ENCODE measurements around the gene DCHS2. TPM values are rescaled to one million over a fixed set of nuclear protein-coding genes. Genes with fewer than 3 reads are reported as not detected.

Gene DCHS2
- total RNA-seq, 4 donors from 2014 or later: 0.26 to 0.93 (median 0.58) TPM

DNA sequence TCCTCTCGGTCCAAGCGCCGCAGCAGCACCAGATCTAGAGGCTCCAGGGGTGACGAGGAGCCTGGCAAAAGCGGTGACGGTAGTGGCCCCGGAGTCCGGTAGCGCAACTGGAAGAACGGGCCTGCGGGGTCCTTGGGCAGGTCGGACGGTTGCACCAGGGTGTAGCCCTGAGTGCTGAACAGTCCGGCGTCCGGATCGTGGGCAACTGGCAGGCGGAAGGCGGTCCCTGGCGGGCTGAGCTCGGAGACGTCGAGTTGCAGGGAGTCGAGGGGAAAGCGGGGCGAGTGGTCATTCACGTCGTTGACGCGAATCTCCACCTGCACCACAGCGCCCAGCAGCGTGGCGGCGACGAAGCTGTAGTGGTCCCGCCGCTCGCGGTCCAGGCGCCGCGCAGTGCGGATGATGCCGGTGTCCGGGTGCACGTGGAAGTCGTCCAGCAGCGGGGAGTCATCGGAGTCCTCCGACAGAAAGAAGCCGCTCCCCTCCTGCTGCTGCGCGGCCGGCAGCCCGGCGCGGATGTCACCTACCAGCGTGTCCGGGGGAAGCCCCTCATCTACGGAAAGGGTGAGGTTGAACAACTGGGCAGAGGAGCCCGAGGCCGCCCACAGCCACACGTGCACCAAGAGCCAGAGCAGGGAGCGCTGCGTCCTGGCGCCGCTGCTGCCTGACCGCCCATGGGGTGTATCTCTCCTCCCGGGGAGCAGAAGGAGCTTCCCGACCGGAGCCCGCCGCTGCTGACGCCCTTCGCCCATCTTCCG lies 837 bp downstream of the DCHS2 start:
- no peak for DNase-seq (ENCODE audit: low spot score in 2 of 2)
- no peaks in the 10 kb centered on the region for H3K9me3 ChIP-seq
- no peaks in the 10 kb centered on the region for H3K36me3 ChIP-seq
- H3K4me1 ChIP-seq: peaks cover 25% of the 10 kb centered on the region
- peak overlapping the region; percentile 48 for H3K4me3 ChIP-seq
- TF ChIP-seq POLR2A (IDR thresholded peaks at IDR 0.05) (no peak), POLR2AphosphoS5 (IDR thresholded peaks at IDR 0.05) (no peak), EP300 (IDR thresholded peaks at IDR 0.05) (no peak)
- TF ChIP-seq, protein P1, sequence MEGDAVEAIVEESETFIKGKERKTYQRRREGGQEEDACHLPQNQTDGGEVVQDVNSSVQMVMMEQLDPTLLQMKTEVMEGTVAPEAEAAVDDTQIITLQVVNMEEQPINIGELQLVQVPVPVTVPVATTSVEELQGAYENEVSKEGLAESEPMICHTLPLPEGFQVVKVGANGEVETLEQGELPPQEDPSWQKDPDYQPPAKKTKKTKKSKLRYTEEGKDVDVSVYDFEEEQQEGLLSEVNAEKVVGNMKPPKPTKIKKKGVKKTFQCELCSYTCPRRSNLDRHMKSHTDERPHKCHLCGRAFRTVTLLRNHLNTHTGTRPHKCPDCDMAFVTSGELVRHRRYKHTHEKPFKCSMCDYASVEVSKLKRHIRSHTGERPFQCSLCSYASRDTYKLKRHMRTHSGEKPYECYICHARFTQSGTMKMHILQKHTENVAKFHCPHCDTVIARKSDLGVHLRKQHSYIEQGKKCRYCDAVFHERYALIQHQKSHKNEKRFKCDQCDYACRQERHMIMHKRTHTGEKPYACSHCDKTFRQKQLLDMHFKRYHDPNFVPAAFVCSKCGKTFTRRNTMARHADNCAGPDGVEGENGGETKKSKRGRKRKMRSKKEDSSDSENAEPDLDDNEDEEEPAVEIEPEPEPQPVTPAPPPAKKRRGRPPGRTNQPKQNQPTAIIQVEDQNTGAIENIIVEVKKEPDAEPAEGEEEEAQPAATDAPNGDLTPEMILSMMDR (IDR thresholded peaks at IDR 0.05): no peak
- H3K27ac ChIP-seq: no peak overlapping the region
- WGBS: 1% methylated on average over 48 of the region's 76 CpGs
- H3K27me3 ChIP-seq: peaks cover 57% of the 10 kb centered on the region

DNA sequence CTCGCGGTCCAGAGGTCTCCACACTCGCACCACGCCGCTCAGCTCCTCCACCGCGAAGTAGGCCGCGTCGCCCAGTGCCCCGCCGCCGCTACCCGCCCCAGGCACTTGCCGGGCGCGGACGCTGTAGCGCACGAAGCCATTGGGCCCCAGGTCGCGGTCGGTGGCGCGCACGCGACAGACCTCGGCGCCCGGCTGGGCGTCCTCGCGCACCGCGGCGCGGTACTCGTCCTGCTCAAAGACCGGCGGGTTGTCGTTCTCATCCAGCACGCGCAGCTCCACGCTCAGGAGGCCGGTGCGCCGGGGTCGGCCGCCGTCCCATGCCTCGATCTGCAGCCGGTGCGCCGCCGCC lies 1.4 kb downstream of the DCHS2 start:
- H3K9me3 ChIP-seq: no peaks in the 10 kb centered on the region
- H3K4me1 ChIP-seq: peaks cover 25% of the 10 kb centered on the region
- H3K36me3 ChIP-seq: no peaks in the 10 kb centered on the region
- no peak for DNase-seq (ENCODE audit: low spot score in 2 of 2)
- H3K27me3 ChIP-seq: peaks cover 57% of the 10 kb centered on the region
- no peak overlapping the region for H3K27ac ChIP-seq
- WGBS: 17% methylated on average over 6 of the region's 55 CpGs
- no peak for TF ChIP-seq POLR2AphosphoS5 (IDR thresholded peaks at IDR 0.05)
- TF ChIP-seq POLR2A (IDR thresholded peaks at IDR 0.05): no peak
- TF ChIP-seq EP300 (IDR thresholded peaks at IDR 0.05): no peak
- TF ChIP-seq, protein P1 (IDR thresholded peaks at IDR 0.05): no peak
- peak overlapping the region; percentile 48 for H3K4me3 ChIP-seq

DNA sequence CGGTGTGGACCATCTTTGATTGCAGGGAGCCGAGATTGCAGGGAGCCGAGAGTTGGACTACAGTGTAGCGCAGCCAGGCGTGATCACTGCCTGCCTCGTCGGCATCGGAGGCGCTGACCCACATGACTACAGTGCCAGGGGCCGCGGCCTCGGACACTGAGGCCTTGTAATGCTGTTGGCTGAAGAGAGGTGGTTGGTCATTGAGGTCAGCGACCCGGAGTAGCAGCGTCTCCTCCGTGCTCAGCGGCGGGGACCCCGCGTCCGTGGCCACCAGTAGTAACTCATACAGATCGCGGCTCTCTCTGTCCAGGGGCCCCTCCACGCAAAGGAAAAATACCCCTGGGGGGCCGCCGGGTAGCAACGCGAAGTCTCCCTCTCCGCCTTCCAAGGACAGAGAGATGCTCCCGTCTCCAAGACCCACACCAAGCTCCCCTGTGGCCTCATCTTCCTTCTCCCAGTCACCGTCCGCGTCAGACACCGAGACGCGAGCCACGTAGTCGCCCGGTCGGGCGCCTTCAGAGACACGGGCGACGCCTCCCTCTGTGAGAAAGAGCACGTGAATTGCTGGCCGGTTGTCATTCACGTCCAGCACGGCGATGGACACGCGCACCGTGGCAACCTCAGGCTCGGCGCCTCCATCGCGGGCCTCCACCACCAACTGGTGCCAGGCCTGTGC lies 1.9 kb downstream of the DCHS2 start:
- peaks cover 25% of the 10 kb centered on the region for H3K4me1 ChIP-seq
- TF ChIP-seq POLR2AphosphoS5 (IDR thresholded peaks at IDR 0.05) (no peak), EP300 (IDR thresholded peaks at IDR 0.05) (no peak), POLR2A (IDR thresholded peaks at IDR 0.05) (no peak)
- TF ChIP-seq, protein P1 (IDR thresholded peaks at IDR 0.05): no peak
- peak overlapping the region; percentile 48 for H3K4me3 ChIP-seq
- 66% methylated on average over 20 of the region's 56 CpGs for WGBS
- peaks cover 62% of the 10 kb centered on the region for H3K27me3 ChIP-seq
- no peak for DNase-seq (ENCODE audit: low spot score in 2 of 2)
- H3K27ac ChIP-seq: no peak overlapping the region
- H3K9me3 ChIP-seq: no peaks in the 10 kb centered on the region
- no peaks in the 10 kb centered on the region for H3K36me3 ChIP-seq

DNA sequence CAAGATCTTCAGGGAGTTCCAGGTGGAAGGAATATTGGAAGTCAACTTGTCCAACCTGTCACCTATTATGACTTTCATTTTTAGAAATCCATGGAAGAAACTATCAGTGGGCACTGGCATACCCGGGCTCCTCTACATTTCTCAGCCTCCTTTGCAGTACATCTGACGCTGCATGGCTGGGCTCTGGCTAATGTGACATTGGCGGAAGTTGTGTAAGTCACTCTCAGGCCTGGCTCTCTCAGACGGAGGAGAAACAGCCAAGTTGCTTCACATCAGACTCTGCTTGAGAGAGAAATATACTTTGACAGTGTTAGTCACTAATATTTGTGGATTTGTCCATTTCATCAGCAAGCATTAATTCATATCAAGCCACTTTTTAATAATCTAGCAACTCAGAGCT lies 4.5 kb downstream of the DCHS2 start:
- no peaks in the 10 kb centered on the region for H3K36me3 ChIP-seq
- H3K4me3 ChIP-seq: no peak overlapping the region
- 75% methylated on average over 4 of the region's 4 CpGs for WGBS
- TF ChIP-seq EP300 (IDR thresholded peaks at IDR 0.05): no peak
- TF ChIP-seq, protein P1 (IDR thresholded peaks at IDR 0.05): no peak
- no peak for TF ChIP-seq POLR2A (IDR thresholded peaks at IDR 0.05)
- no peak for TF ChIP-seq POLR2AphosphoS5 (IDR thresholded peaks at IDR 0.05)
- no peak overlapping the region for H3K27ac ChIP-seq
- peaks cover 22% of the 10 kb centered on the region for H3K4me1 ChIP-seq
- DNase-seq (ENCODE audit: low spot score in 2 of 2): no peak
- H3K27me3 ChIP-seq: peaks cover 58% of the 10 kb centered on the region
- no peaks in the 10 kb centered on the region for H3K9me3 ChIP-seq

DNA sequence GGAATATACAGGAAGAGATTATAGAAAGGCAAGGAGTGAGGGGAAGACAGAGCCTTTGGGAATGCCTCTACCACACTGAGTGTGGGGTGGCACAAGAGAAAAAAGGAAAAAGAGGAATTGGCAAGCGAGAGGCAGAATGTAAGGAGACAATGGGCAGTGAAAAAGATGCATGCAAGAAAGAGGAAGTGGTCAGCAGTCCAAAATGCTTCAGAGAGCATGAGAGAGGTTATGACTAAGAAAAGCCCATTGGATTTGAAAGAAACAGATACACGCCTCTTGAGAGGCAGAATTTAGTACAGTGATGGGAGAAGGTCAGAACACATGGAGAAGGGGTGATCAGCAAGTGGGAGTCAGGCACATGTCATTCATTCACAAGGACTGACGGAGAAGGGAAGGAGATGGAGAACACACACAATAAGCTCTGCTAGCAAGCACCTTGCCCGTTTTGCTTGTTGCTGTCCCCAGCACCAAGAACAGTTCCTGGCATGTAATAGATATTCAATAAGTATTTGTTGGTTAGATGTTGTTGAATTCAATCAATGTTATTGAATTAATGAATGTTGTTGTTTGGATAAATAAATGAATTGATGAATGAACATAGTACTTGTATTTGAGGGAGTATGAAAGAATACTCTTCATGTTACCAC lies 6.3 kb downstream of the DCHS2 start:
- Histone ChIP-seq H3K9me3 (no peaks in the 10 kb centered on the region), H3K27me3 (peaks cover 39% of the 10 kb centered on the region), H3K4me1 (peaks cover 4% of the 10 kb centered on the region), H3K4me3 (no peak overlapping the region), H3K36me3 (no peaks in the 10 kb centered on the region), H3K27ac (no peak overlapping the region)
- WGBS: 61% methylated on average over 4 of the region's 4 CpGs
- TF ChIP-seq EP300 (IDR thresholded peaks at IDR 0.05) (no peak), POLR2AphosphoS5 (IDR thresholded peaks at IDR 0.05) (no peak), POLR2A (IDR thresholded peaks at IDR 0.05) (no peak)
- TF ChIP-seq, protein P1 (IDR thresholded peaks at IDR 0.05): no peak
- DNase-seq (ENCODE audit: low spot score in 2 of 2): no peak

Measured in suprapubic skin (tissue), 4 donors.